NCI-H748 (cell line): ENCODE data around the gene BRF1.
A peak's percentile ranks its signal among the peaks of the same experiment; 100 is the strongest.
"Not testable (repeated sequence)": the region's sequence is repeated elsewhere in the genome, so short reads cannot be mapped to it uniquely, and the experiment has no call there.

ENCODE experiments used
- DNase-seq: peaks from one replicate; lab custom pipeline; 2025; ENCODE audit not compliant: unreplicated experiment; lab: John Stamatoyannopoulos, UW

Gene BRF1

GRCh38 chr14:105300542-105301102 lies at the start of gene BRF1:
Gene BRF1, minus strand, starts transcription at chr14:105301001. Its CDS starts 372 bp downstream, at chr14:105300629.
- DNase-seq, result peak; percentile 86

- DNase-seq, result no peak
Measured at GRCh38 chr14:105349992-105350391, 49.2 kb upstream of the BRF1 start.

GRCh38 chr14:105348945-105349699 lies 48.3 kb upstream of the BRF1 start:
- DNase-seq, result no peak

GRCh38 chr14:105348169-105348944 lies 47.6 kb upstream of the BRF1 start:
- no peak for DNase-seq

GRCh38 chr14:105347587-105347968 lies 46.8 kb upstream of the BRF1 start:
- DNase-seq, result no peak

- no peak for DNase-seq
Measured at GRCh38 chr14:105346876-105347586, 46.2 kb upstream of the BRF1 start.

- DNase-seq, result no peak
Measured at GRCh38 chr14:105346200-105346533, 45.4 kb upstream of the BRF1 start.

GRCh38 chr14:105343194-105343593 lies 42.4 kb upstream of the BRF1 start:
- no peak for DNase-seq

- DNase-seq, result no peak
Measured at GRCh38 chr14:105340821-105341733, 40.3 kb upstream of the BRF1 start.

GRCh38 chr14:105337966-105338741 lies 37.4 kb upstream of the BRF1 start:
- DNase-seq, result no peak

GRCh38 chr14:105337433-105337832 lies 36.6 kb upstream of the BRF1 start:
- no peak for DNase-seq

- no peak for DNase-seq
Measured at GRCh38 chr14:105336477-105337287, 35.9 kb upstream of the BRF1 start.

- no peak for DNase-seq
Measured at GRCh38 chr14:105335735-105336476, 35.1 kb upstream of the BRF1 start.

GRCh38 chr14:105335231-105335542 lies 34.4 kb upstream of the BRF1 start:
- not testable (repeated sequence) for DNase-seq

GRCh38 chr14:105334383-105335230 lies 33.8 kb upstream of the BRF1 start:
- DNase-seq, result no peak

GRCh38 chr14:105333613-105334364 lies 33.0 kb upstream of the BRF1 start:
- DNase-seq, result no peak

- no peak for DNase-seq
Measured at GRCh38 chr14:105333020-105333490, 32.3 kb upstream of the BRF1 start.
